Common myeloid progenitor, CD34-positive (primary cell): ENCODE results near the gene MFNG.
A peak's percentile ranks its signal among the peaks of the same experiment; 100 is the strongest.

Experiments
- CTCF ChIA-PET: fragments of 350-600 bp; sonication (Branson Sonifier 250); formaldehyde crosslinking; loops from one replicate; lab custom pipeline; 2021; ENCODE audit warnings: antibody characterized with exemption; lab: Charles Lee
- POLR2A ChIA-PET: fragments of 350-600 bp; sonication (Branson Sonifier 250); formaldehyde crosslinking; loops from one replicate; lab custom pipeline; 2021; ENCODE audit warnings: antibody characterized with exemption; lab: Charles Lee
- DNase-seq, 3 donors: peaks; one replicate each; pipeline versions ENCODE4 v3.0.0 to v3.0.0-alpha.2; 2013
- H3K27ac ChIP-seq, 2 experiments: 1 replicate in 1 of 2; 2 replicates in 1 of 2; pipeline ENCODE4 v1.7.0; 2013; ENCODE audit warnings: inconsistent platforms in 2 of 2, low read length in 2 of 2, mild to moderate bottlenecking in 2 of 2, low read depth in 1 of 2, moderate library complexity in 1 of 2; ENCODE audit not compliant: severe bottlenecking in 2 of 2, insufficient read depth in 1 of 2, poor library complexity in 1 of 2
- H3K27me3 ChIP-seq, 5 experiments: replicated peaks in 2 of 5; 1 replicate in 3 of 5; 2 replicates in 2 of 5; pipeline versions ENCODE4 v1.6.1 to v1.7.0; 2013; ENCODE audit warnings: low read length in 4 of 5, mild to moderate bottlenecking in 2 of 5, moderate library complexity in 2 of 5, inconsistent platforms in 1 of 5; ENCODE audit not compliant: insufficient read depth in 5 of 5, control insufficient read depth in 4 of 5
- H3K36me3 ChIP-seq, 4 experiments: 1 replicate in 2 of 4; 2 replicates in 2 of 4; pipeline versions ENCODE4 v1.6.1 to v1.7.0; 2013; ENCODE audit warnings: low read length in 3 of 4, control low read depth in 1 of 4, mild to moderate bottlenecking in 1 of 4; ENCODE audit not compliant: control insufficient read depth in 4 of 4, insufficient read depth in 4 of 4
- H3K4me1 ChIP-seq, 4 experiments: 1 replicate in 3 of 4; 2 replicates in 1 of 4; pipeline versions ENCODE4 v1.6.1 to v1.7.1; 2013; ENCODE audit warnings: low read length in 3 of 4, mild to moderate bottlenecking in 3 of 4, control low read depth in 1 of 4, inconsistent platforms in 1 of 4, moderate library complexity in 1 of 4; ENCODE audit not compliant: control insufficient read depth in 4 of 4, insufficient read depth in 4 of 4; ENCODE audit errors: control extremely low read depth in 1 of 4
- H3K4me3 ChIP-seq, 7 experiments: 1 replicate in 4 of 7; 2 replicates in 3 of 7; pipeline versions ENCODE4 v1.5.1 to v1.7.0; 2013; ENCODE audit warnings: mild to moderate bottlenecking in 7 of 7, low read length in 6 of 7, moderate library complexity in 6 of 7, inconsistent platforms in 2 of 7, low read depth in 2 of 7, control low read depth in 1 of 7; ENCODE audit not compliant: insufficient read depth in 4 of 7, control insufficient read depth in 1 of 7; ENCODE audit errors: extremely low read depth in 1 of 7
- H3K9me3 ChIP-seq, 5 experiments: 1 replicate in 4 of 5; 2 replicates in 1 of 5; pipeline versions ENCODE4 v1.6.1 to v1.7.1; 2013; ENCODE audit warnings: low read length in 4 of 5, mild to moderate bottlenecking in 2 of 5, inconsistent platforms in 1 of 5, low read depth in 1 of 5, moderate library complexity in 1 of 5; ENCODE audit not compliant: control insufficient read depth in 4 of 5, insufficient read depth in 2 of 5; ENCODE audit errors: control extremely low read depth in 1 of 5
- WGBS: methylation state at CpG from one replicate; pipeline ENCODE4 v1.1.5; 2013; ENCODE audit not compliant: insufficient coverage; 5-methylcytosine and 5-hydroxymethylcytosine counted together

The MFNG gene

GRCh38 chr22:37497062-37497599 lies 10.9 kb upstream of the MFNG start:
- peaks cover 0 to 15% (median 13%) of the 10 kb centered on the region in 4 experiments for H3K4me1 ChIP-seq
- no peaks in the 10 kb centered on the region for H3K9me3 ChIP-seq
- no peak overlapping the region for H3K27ac ChIP-seq
- POLR2A ChIA-PET: no interaction called here
- WGBS: 100% methylated on average over 6 of the region's 12 CpGs
- H3K36me3 ChIP-seq: no peaks in the 10 kb centered on the region
- CTCF ChIA-PET: interaction anchor here (1.1 to 7.9 kb wide), 9 partner anchors 11 to 238 kb away, joined by 3 to 66 read pairs (median 4); partner anchors contain the start of gene MFNG
- DNase-seq: no peak
- no peak overlapping the region for H3K4me3 ChIP-seq
- no peaks in the 10 kb centered on the region for H3K27me3 ChIP-seq

DNA sequence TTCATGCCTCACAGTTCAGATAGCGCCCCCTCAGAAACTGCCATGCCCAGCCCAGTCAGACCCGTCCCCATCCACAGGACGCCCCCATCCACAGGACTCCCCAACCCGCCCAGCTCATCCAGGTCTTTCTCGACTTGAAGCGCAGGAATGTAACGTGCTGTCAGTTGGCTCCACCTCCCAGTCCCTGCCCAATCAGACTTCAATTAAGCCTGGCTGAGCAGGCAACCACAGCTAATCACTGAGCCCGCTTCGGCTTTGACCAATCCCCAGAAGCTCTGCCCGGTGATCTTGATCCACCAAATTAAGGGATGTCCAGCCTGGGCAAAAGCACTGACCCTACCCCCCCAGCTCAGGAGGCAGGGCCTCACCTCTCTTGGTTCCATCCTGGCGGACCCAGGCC lies 10.5 kb upstream of the MFNG start:
- POLR2A ChIA-PET: no interaction called here

DNA sequence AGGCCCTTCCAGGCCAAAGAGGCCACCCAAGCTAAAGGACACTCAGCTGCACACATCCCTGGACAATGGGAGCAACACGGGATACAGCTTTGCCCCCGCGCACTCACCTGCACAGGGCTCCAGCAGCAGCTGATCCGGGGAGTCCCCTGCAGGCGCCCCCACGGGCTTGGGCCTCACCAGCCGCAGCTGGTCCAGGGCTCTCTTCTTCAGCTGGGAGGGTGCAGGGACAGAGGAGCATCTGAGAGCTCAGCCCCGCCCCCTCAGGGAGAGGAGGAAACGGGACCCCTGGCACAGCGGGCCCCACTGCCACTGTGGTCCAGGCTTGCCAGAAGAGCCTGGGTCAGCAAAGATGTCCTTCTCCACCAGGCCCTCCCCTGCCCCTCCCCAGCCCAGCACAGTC lies 7.8 kb upstream of the MFNG start:
- ChIA-PET CTCF (interaction anchor here (1.0 to 7.9 kb wide), 4 partner anchors 11 to 22 kb away, joined by 3 to 66 read pairs (median 10); no protein-coding TSS in a partner anchor), POLR2A (no interaction called here)
- Histone ChIP-seq H3K4me1 (peaks cover 0 to 2% (median 0%) of the 10 kb centered on the region in 4 experiments), H3K36me3 (no peaks in the 10 kb centered on the region), H3K4me3 (no peak overlapping the region), H3K27me3 (no peaks in the 10 kb centered on the region), H3K27ac (no peak overlapping the region), H3K9me3 (no peaks in the 10 kb centered on the region)
- WGBS: 96% methylated on average over 4 of the region's 10 CpGs
- no peak for DNase-seq

More for the DNA sequence above, 10.5 kb upstream of the MFNG start:
- no peaks in the 10 kb centered on the region for H3K9me3 ChIP-seq
- H3K27ac ChIP-seq: no peak overlapping the region
- no peak overlapping the region for H3K4me3 ChIP-seq
- WGBS: 93% methylated on average over 11 of the region's 11 CpGs
- CTCF ChIA-PET: interaction anchor here (1.3 to 7.9 kb wide), 5 partner anchors 11 to 237 kb away, joined by 3 to 66 read pairs (median 26); partner anchors contain the start of gene MFNG
- no peak for DNase-seq
- H3K4me1 ChIP-seq: peaks cover 0 to 10% (median 8%) of the 10 kb centered on the region in 4 experiments
- no peaks in the 10 kb centered on the region for H3K27me3 ChIP-seq
- no peaks in the 10 kb centered on the region for H3K36me3 ChIP-seq

DNA sequence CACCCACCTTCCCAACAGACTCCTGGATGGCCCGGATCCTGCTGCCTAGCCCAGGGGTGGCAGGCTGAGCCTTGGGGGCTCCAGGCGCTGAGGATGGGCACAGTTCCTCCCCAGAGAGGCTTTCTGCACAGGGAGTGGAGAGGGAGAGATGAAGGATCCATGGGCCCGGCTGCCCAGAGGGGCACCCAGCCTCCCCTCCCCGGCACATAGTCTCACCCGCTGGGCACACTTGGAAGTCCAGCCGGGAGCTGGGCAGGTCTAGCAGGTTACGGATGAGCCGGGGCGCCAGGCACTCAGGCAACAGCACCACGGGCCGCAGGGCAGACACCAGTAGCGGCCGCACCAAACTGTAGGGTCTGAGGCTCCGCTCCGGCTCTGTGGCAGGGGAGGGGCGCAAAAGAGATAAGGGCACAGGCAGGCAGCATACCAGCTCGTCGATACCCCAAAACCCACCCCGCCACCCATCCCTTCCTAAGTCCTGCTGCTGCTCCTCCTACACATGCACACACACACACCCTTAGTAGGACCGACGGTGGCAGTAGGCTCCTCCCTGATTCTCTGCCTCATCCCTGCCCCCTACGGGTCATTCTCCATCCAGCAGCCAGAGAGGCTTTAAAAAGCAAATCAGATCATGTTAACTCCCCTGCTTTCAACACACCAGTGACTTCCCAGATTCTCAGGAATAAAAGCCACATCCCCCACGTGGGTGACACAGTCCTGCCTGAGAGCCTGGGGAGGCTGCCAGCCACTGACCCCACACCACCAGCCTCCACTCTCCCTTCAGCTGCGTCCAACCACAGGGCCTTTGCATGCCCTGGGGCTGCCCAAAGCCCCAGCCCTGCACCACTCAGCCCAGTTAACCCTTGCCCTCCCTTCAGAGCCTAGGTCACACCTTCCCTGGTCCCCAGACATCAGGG lies 6.5 kb upstream of the MFNG start:
- ChIA-PET CTCF (interaction anchor here (0.9 to 7.9 kb wide), 6 partner anchors 10 to 36 kb away, joined by 3 to 66 read pairs (median 4); no protein-coding TSS in a partner anchor), POLR2A (no interaction called here)
- Histone ChIP-seq H3K27ac (no peak overlapping the region), H3K36me3 (no peaks in the 10 kb centered on the region), H3K4me3 (no peak overlapping the region), H3K27me3 (no peaks in the 10 kb centered on the region), H3K4me1 (peaks cover 0 to 12% (median 6%) of the 10 kb centered on the region in 4 experiments), H3K9me3 (no peaks in the 10 kb centered on the region)
- 78% methylated on average over 20 of the region's 24 CpGs for WGBS
- DNase-seq: peak; percentile 39 to 67 (median 66)

DNA sequence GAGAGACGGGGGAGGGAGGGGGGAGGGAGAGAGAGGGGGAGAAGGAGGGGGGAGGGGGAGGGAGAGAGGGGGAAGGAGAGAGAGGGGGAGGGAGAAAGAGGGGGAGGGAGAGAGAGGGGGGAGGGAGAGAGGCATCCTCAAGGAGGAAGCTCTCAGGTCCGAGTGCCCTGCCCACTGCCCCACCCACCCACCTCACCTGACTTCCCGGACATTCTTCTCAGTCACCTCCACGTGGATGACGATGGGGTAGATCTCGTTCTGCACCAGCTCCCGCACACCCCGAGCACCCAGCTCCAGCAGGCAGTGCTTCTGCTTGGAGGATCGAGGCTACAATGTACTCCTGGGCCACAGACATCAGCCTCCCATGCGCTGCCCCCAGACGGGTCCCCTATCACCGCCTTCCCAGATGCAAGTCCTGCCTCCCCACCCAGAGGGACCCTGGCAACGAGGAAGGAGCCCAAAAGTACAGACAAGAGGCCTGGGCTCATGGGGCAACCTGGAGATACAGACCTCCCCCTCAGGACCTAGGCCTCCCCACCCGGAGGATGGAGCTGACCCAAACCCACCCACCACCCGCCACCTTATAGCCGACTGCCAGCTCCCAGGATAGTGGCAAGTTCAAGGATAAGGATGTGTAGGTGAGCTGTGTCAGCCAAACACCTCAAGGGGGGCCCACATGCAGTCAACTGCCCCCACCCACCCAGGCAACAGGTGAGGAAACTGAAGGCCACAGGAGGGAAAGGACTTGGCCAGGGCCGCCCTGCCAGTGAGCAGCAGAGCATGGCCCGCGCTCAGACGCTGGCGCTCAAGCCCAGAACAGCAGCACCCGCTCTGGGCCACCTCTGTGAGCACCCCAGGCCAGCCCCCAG lies 5.6 kb upstream of the MFNG start:
- Histone ChIP-seq H3K9me3 (no peaks in the 10 kb centered on the region), H3K27me3 (no peaks in the 10 kb centered on the region), H3K36me3 (no peaks in the 10 kb centered on the region), H3K4me3 (no peak overlapping the region), H3K27ac (no peak overlapping the region), H3K4me1 (peaks cover under 1 to 21% (median 15%) of the 10 kb centered on the region in 4 experiments)
- 88% methylated on average over 12 of the region's 22 CpGs for WGBS
- ChIA-PET POLR2A (no interaction called here), CTCF (interaction anchor here (0.9 to 7.9 kb wide), 2 partner anchors 17 to 35 kb away, joined by 3 to 66 read pairs; no protein-coding TSS in a partner anchor)
- DNase-seq: no peak

DNA sequence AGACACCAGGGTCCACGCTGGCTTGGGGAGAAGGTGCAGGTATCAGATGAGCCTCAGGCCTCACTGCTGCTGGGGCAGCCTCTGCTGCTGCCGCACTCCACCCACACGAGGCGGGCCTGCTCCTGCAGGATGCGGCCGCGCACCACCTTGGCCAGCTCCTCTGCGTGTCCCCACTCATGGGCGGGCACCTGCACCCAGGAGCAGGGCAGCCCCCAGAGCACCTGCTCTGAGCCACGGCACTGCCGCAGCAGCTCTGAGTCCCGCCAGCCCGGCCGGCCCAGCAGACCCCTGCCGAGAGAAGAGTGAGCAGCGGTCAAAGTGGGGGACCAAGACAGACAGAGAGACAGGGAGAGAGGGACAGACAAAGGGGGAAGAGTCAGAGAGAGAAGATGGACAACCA lies 4.9 kb upstream of the MFNG start:
- no peaks in the 10 kb centered on the region for H3K27me3 ChIP-seq
- POLR2A ChIA-PET: no interaction called here
- H3K4me1 ChIP-seq: peaks cover 3 to 26% (median 21%) of the 10 kb centered on the region in 4 experiments
- DNase-seq: no peak
- CTCF ChIA-PET: interaction anchor here (1.2 kb wide), 1 partner anchor 11 kb away, joined by 3 read pairs; no protein-coding TSS in a partner anchor
- no peak overlapping the region for H3K27ac ChIP-seq
- no peaks in the 10 kb centered on the region for H3K9me3 ChIP-seq
- no peaks in the 10 kb centered on the region for H3K36me3 ChIP-seq
- WGBS: 99% methylated on average over 14 of the region's 16 CpGs
- H3K4me3 ChIP-seq: no peak overlapping the region
